Activated CD8-positive, alpha-beta memory T cell treated with anti-CD3 and anti-CD28 coated beads, Interleukin-2, amount 50 U/mL, for 24 hours (primary cell): Measurements from ENCODE around the gene TAP1.

ENCODE experiments used
- DNase-seq: peaks from one replicate; pipeline ENCODE4 v3.0.0-alpha.2; 2020; ENCODE audit errors: extremely low read depth

TAP1 gene

GRCh38 chr6:32799740-32800139, 53.8 kb downstream of the TAP1 start:
- no peak for DNase-seq

GRCh38 chr6:32799168-32799567, 54.3 kb downstream of the TAP1 start:
- no peak for DNase-seq

GRCh38 chr6:32796848-32797776, 56.4 kb downstream of the TAP1 start:
- peak; percentile 58 for DNase-seq
